Loucy (cell line): ENCODE measurements around the gene MSANTD3.

Experiments used
- CTCF ChIP-seq: fragments of 200-600 bp; sonication (generic); conservative IDR thresholded peaks from 2 replicates; pipeline ENCODE4 v1.5.1; 2014; ENCODE audit warnings: mild to moderate bottlenecking, antibody characterized with exemption, low read length
- EZH2phosphoT487 ChIP-seq: fragments of 200-600 bp; IDR thresholded peaks from 2 replicates; pipeline ENCODE4 v1.6.1; 2018; ENCODE audit warnings: antibody characterized with exemption, mild to moderate bottlenecking, moderate library complexity, borderline replicate concordance

- TF ChIP-seq CTCF (no peak), EZH2phosphoT487 (no peak)
Measured at GRCh38 chr9:100455470-100455869, 28.5 kb downstream of the MSANTD3 start.
